ENCODE measurements around the gene MGAT4A.

DNA sequence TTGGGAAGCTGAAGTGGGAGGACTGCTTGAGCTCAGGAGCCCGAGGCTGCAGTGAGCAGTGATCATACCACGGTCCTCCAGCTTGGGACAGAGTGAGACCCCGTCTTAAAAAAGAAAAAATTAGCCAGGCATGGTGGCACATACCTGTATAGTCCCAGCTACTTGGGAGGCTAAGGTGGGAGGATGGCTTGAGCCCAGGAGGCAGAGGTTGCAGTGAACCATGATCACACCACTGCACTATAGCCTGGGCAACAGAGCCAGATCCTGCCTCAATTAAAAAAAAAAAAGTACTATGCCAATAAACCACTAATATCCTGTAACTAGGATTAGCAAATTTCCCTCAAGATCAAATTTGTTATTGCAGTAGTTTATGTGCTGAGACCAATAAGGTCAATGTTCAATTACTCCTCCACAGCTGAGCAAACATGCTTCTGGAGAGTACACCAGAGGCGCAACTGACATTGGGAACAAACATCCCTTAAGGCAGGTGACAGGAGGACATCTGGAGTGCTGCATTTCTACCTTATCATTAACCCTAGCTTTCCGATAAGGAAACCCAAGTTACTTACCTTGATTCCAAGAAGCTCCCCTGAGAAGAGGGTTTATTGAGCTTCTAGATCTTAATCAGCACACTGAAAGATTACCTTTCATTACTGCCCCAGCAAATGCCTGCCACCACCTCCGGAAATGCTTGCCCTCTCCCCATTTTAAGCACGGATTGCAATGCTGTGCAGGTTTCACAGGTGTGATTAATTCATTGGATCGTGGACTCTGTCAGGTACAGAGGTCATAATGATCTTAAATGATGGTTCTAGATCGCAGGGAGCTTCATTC is 26.2 kb downstream of the MGAT4A start:
- no peak for TF ChIP-seq ARNTL (CRISPR knock-in tag; IDR thresholded peaks at IDR 0.05; ENCODE audit: borderline replicate concordance, low read depth)
- TF ChIP-seq, protein P1, sequence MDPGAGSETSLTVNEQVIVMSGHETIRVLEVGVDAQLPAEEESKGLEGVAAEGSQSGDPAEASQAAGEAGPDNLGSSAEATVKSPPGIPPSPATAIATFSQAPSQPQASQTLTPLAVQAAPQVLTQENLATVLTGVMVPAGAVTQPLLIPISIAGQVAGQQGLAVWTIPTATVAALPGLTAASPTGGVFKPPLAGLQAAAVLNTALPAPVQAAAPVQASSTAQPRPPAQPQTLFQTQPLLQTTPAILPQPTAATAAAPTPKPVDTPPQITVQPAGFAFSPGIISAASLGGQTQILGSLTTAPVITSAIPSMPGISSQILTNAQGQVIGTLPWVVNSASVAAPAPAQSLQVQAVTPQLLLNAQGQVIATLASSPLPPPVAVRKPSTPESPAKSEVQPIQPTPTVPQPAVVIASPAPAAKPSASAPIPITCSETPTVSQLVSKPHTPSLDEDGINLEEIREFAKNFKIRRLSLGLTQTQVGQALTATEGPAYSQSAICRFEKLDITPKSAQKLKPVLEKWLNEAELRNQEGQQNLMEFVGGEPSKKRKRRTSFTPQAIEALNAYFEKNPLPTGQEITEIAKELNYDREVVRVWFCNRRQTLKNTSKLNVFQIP (CRISPR knock-in tag; IDR thresholded peaks at IDR 0.05; ENCODE audit: borderline replicate concordance, low read depth): no peak
- TF ChIP-seq, protein P2, sequence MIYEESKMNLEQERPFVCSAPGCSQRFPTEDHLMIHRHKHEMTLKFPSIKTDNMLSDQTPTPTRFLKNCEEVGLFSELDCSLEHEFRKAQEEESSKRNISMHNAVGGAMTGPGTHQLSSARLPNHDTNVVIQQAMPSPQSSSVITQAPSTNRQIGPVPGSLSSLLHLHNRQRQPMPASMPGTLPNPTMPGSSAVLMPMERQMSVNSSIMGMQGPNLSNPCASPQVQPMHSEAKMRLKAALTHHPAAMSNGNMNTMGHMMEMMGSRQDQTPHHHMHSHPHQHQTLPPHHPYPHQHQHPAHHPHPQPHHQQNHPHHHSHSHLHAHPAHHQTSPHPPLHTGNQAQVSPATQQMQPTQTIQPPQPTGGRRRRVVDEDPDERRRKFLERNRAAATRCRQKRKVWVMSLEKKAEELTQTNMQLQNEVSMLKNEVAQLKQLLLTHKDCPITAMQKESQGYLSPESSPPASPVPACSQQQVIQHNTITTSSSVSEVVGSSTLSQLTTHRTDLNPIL (CRISPR knock-in tag; IDR thresholded peaks at IDR 0.05; ENCODE audit: low read depth): no peak
- TF ChIP-seq TOX (CRISPR knock-in tag; IDR thresholded peaks at IDR 0.05; ENCODE audit: borderline replicate concordance): no peak
